Common myeloid progenitor, CD34-positive (primary cell): Measurements from ENCODE around the gene RAB22A.

Experiments
- CTCF ChIA-PET: fragments of 350-600 bp; sonication (Branson Sonifier 250); formaldehyde crosslinking; loops from one replicate; lab custom pipeline; 2021; ENCODE audit warnings: antibody characterized with exemption; lab: Charles Lee
- POLR2A ChIA-PET: fragments of 350-600 bp; sonication (Branson Sonifier 250); formaldehyde crosslinking; loops from one replicate; lab custom pipeline; 2021; ENCODE audit warnings: antibody characterized with exemption; lab: Charles Lee
- DNase-seq, 3 donors: peaks; one replicate each; pipeline versions ENCODE4 v3.0.0 to v3.0.0-alpha.2; 2013
- H3K27ac ChIP-seq, 2 experiments: 1 replicate in 1 of 2; 2 replicates in 1 of 2; pipeline ENCODE4 v1.7.0; 2013; ENCODE audit warnings: inconsistent platforms in 2 of 2, low read length in 2 of 2, mild to moderate bottlenecking in 2 of 2, low read depth in 1 of 2, moderate library complexity in 1 of 2; ENCODE audit not compliant: severe bottlenecking in 2 of 2, insufficient read depth in 1 of 2, poor library complexity in 1 of 2
- H3K27me3 ChIP-seq, 5 experiments: replicated peaks in 2 of 5; 1 replicate in 3 of 5; 2 replicates in 2 of 5; pipeline versions ENCODE4 v1.6.1 to v1.7.0; 2013; ENCODE audit warnings: low read length in 4 of 5, mild to moderate bottlenecking in 2 of 5, moderate library complexity in 2 of 5, inconsistent platforms in 1 of 5; ENCODE audit not compliant: insufficient read depth in 5 of 5, control insufficient read depth in 4 of 5
- H3K36me3 ChIP-seq, 4 experiments: 1 replicate in 2 of 4; 2 replicates in 2 of 4; pipeline versions ENCODE4 v1.6.1 to v1.7.0; 2013; ENCODE audit warnings: low read length in 3 of 4, control low read depth in 1 of 4, mild to moderate bottlenecking in 1 of 4; ENCODE audit not compliant: control insufficient read depth in 4 of 4, insufficient read depth in 4 of 4
- H3K4me1 ChIP-seq, 4 experiments: 1 replicate in 3 of 4; 2 replicates in 1 of 4; pipeline versions ENCODE4 v1.6.1 to v1.7.1; 2013; ENCODE audit warnings: low read length in 3 of 4, mild to moderate bottlenecking in 3 of 4, control low read depth in 1 of 4, inconsistent platforms in 1 of 4, moderate library complexity in 1 of 4; ENCODE audit not compliant: control insufficient read depth in 4 of 4, insufficient read depth in 4 of 4; ENCODE audit errors: control extremely low read depth in 1 of 4
- H3K4me3 ChIP-seq, 7 experiments: 1 replicate in 4 of 7; 2 replicates in 3 of 7; pipeline versions ENCODE4 v1.5.1 to v1.7.0; 2013; ENCODE audit warnings: mild to moderate bottlenecking in 7 of 7, low read length in 6 of 7, moderate library complexity in 6 of 7, inconsistent platforms in 2 of 7, low read depth in 2 of 7, control low read depth in 1 of 7; ENCODE audit not compliant: insufficient read depth in 4 of 7, control insufficient read depth in 1 of 7; ENCODE audit errors: extremely low read depth in 1 of 7
- H3K9me3 ChIP-seq, 5 experiments: 1 replicate in 4 of 5; 2 replicates in 1 of 5; pipeline versions ENCODE4 v1.6.1 to v1.7.1; 2013; ENCODE audit warnings: low read length in 4 of 5, mild to moderate bottlenecking in 2 of 5, inconsistent platforms in 1 of 5, low read depth in 1 of 5, moderate library complexity in 1 of 5; ENCODE audit not compliant: control insufficient read depth in 4 of 5, insufficient read depth in 2 of 5; ENCODE audit errors: control extremely low read depth in 1 of 5
- WGBS: methylation state at CpG from one replicate; pipeline ENCODE4 v1.1.5; 2013; ENCODE audit not compliant: insufficient coverage; 5-methylcytosine and 5-hydroxymethylcytosine counted together

Gene RAB22A

DNA sequence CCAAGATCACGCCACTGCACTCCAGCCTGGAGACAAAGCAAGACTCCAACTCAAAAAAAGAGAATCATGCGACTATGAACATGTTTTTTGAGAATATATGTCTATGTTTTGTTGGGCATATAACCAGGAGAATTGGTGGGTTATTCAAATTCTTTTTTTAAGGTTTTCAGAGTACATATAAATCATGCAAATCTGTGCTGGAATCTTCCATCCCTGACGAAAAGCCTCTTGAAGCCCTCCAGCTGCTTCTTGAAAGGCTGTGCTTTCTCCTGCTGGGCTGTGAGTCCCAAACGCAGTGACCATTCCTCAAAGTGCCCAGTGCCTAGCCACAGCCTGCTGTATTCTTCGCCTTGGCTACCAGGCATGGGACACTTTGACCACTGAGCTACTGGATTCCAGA lies 9.2 kb upstream of the RAB22A start:
- H3K4me3 ChIP-seq = no peak overlapping the region
- H3K4me1 ChIP-seq = no peaks in the 10 kb centered on the region
- no peaks in the 10 kb centered on the region for H3K9me3 ChIP-seq
- CTCF ChIA-PET = interaction anchor here (1.0 to 1.5 kb wide), 2 partner anchors 11 to 13 kb away, joined by 3 to 4 read pairs; no protein-coding TSS in a partner anchor
- POLR2A ChIA-PET = no interaction called here
- 98% methylated on average over 5 of the region's 5 CpGs for WGBS
- no peak for DNase-seq
- peaks cover 0 to 6% (median 3%) of the 10 kb centered on the region in 4 experiments for H3K36me3 ChIP-seq
- no peaks in the 10 kb centered on the region for H3K27me3 ChIP-seq
- H3K27ac ChIP-seq = no peak overlapping the region

DNA sequence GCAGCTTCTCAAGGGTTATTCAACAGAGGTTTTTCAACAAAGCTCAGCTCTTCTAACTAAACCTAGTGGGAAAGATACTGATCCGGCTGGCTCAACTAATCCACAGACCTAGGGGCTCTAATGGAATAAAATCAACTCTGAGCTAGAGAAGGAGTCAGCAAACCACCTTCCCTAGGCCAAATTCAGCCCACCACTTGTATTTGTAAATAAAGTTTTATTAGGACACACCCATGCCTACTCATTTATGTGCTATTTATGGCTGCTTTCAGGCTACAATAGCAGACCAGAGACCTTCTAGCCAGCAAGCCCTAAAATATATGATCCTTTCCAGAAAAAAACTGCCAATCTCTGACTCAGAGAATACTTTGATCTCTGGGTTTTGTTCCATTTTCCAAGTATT lies 6.0 kb upstream of the RAB22A start:
- Histone ChIP-seq H3K27ac (no peak overlapping the region), H3K4me1 (peaks cover 14 to 27% (median 26%) of the 10 kb centered on the region in 4 experiments), H3K9me3 (no peaks in the 10 kb centered on the region), H3K27me3 (no peaks in the 10 kb centered on the region), H3K4me3 (no peak overlapping the region), H3K36me3 (peaks cover 0 to 6% (median 3%) of the 10 kb centered on the region in 4 experiments)
- no peak for DNase-seq
- CTCF ChIA-PET = interaction anchor here (0.6 to 1.4 kb wide), 2 partner anchors 32 to 455 kb away, joined by 3 to 5 read pairs; no protein-coding TSS in a partner anchor
- no CpG with 5 or more reads among the region's 1 CpG for WGBS
- POLR2A ChIA-PET = interaction anchor here (0.6 kb wide), 1 partner anchor 970 kb away, joined by 3 read pairs; no protein-coding TSS in a partner anchor

GRCh38 chr20:58305061-58305460 lies 4.5 kb upstream of the RAB22A start:
- no CpG with 5 or more reads among the region's 1 CpG for WGBS
- H3K27ac ChIP-seq = no peak overlapping the region
- peaks cover 0 to 6% (median 3%) of the 10 kb centered on the region in 4 experiments for H3K36me3 ChIP-seq
- POLR2A ChIA-PET = no interaction called here
- CTCF ChIA-PET = interaction anchor here (3.6 kb wide), 1 partner anchor 61 kb away, joined by 13 read pairs; no protein-coding TSS in a partner anchor
- DNase-seq = no peak
- no peaks in the 10 kb centered on the region for H3K27me3 ChIP-seq
- peaks cover 14 to 33% (median 30%) of the 10 kb centered on the region in 4 experiments for H3K4me1 ChIP-seq
- H3K9me3 ChIP-seq = no peaks in the 10 kb centered on the region
- H3K4me3 ChIP-seq = no peak overlapping the region

DNA sequence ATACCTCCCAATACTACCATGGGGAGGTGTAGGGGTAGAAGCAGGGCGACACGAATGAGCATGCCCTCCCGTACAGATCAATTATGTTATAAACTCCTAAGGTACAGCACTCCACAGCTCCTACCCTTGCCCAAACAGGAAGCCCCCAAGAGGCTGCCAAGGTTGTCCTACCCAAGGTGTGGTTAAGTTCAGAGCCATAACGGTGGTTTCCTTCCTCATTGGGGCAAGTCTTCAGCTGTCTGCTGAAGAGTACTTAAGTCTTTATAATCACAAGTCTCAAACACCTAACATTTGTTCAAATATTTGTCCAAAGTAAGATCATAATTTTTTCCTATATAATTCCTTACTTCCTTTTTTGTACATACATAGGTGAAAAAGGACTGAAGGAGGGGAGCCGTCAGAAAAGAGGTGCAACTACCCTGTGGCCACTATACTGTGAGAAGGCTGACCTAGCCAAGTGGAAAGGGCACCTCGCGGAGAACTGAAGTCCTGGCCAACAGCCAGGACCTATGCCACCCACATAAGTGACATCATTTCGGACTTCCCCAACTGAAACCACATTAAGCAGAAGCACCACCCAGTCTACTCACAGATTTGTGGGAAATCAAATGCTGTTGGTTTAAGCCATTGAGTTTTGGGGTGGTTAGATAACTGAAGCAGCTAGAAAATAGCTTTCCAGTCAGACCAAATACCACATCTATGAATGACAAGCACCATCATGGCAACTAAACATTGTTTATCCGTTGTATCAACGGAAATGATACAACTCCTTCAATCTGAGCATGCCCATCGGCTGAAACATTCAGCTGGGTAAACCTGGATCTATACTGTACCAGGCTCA lies 2.9 kb upstream of the RAB22A start:
- Histone ChIP-seq H3K4me3 (peak overlapping the region in 4 of 7 experiments; percentile 37 to 66 (median 46)), H3K27me3 (no peaks in the 10 kb centered on the region), H3K4me1 (peaks cover 24 to 45% (median 41%) of the 10 kb centered on the region in 4 experiments), H3K27ac (peak overlapping the region; percentile 61 to 83), H3K36me3 (peaks cover under 1 to 2% (median 2%) of the 10 kb centered on the region in 4 experiments), H3K9me3 (no peaks in the 10 kb centered on the region)
- POLR2A ChIA-PET = interaction anchor here (0.7 to 0.9 kb wide), 2 partner anchors 15 to 344 kb away, joined by 4 to 9 read pairs; partner anchors contain the start of gene STX16
- peak; percentile 96 to 99 (median 99) for DNase-seq
- WGBS = 8% methylated on average over 8 of the region's 11 CpGs
- CTCF ChIA-PET = interaction anchor here (0.6 to 3.6 kb wide), 8 partner anchors 10 to 344 kb away, joined by 3 to 13 read pairs (median 3); partner anchors contain the start of gene STX16

GRCh38 chr20:58307270-58307669 lies 2.2 kb upstream of the RAB22A start:
- Histone ChIP-seq H3K4me3 (peak overlapping the region in 3 of 7 experiments; percentile 34 to 55 (median 37)), H3K36me3 (peaks cover 0 to 6% (median 1%) of the 10 kb centered on the region in 4 experiments), H3K27ac (peak overlapping the region; percentile 61 to 83), H3K27me3 (no peaks in the 10 kb centered on the region), H3K9me3 (no peaks in the 10 kb centered on the region), H3K4me1 (peaks cover 24 to 45% (median 41%) of the 10 kb centered on the region in 4 experiments)
- CTCF ChIA-PET = interaction anchor here (1.3 to 3.6 kb wide), 3 partner anchors 9 to 63 kb away, joined by 3 to 13 read pairs (median 5); no protein-coding TSS in a partner anchor
- 91% methylated on average over 6 of the region's 7 CpGs for WGBS
- DNase-seq = no peak
- POLR2A ChIA-PET = interaction anchor here (0.7 to 0.9 kb wide), 2 partner anchors 14 to 344 kb away, joined by 4 to 9 read pairs; partner anchors contain the start of gene STX16

DNA sequence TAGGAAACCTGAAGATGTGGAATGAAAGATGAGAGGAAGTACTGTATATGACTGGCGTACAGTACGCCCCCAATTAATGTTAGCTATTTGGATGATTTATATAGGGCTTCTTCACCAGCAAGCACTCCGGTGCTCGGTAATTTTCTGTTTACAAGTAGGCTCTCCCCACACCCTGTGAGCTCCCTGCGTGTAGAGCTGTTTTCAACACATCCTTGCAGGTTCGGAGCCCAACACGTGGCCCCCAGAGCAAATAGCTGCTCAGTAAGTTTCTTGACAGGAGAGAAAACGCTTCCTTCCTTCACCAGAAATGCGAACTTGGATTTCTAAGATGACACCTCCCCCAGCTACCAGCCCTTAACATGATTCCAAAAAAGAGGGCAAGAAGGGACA lies 1.2 kb upstream of the RAB22A start:
- DNase-seq = peak in 2 of 3 donors; percentile 5 to 9
- Histone ChIP-seq H3K27ac (no peak overlapping the region), H3K4me1 (peaks cover 24 to 45% (median 41%) of the 10 kb centered on the region in 4 experiments), H3K36me3 (peaks cover 0 to 9% (median 7%) of the 10 kb centered on the region in 4 experiments), H3K9me3 (no peaks in the 10 kb centered on the region), H3K4me3 (peak overlapping the region in 6 of 7 experiments; percentile 59 to 82 (median 78)), H3K27me3 (no peaks in the 10 kb centered on the region)
- 66% methylated on average over 6 of the region's 9 CpGs for WGBS
- CTCF ChIA-PET = interaction anchor here (0.6 to 3.6 kb wide), 3 partner anchors 47 to 666 kb away, joined by 3 to 13 read pairs (median 4); no protein-coding TSS in a partner anchor
- POLR2A ChIA-PET = interaction anchor here (0.8 kb wide), 1 partner anchor 23 kb away, joined by 3 read pairs; no protein-coding TSS in a partner anchor
